HEK293 (cell line): ENCODE results near the gene WFDC12.

Experiments used
- CTCF ChIA-PET: fragments of 350-600 bp; formaldehyde crosslinking; extraction: SDS; loops from one replicate; lab custom pipeline; 2021; ENCODE audit warnings: antibody characterized with exemption; lab: Yijun Ruan, JAX
- POLR2A ChIA-PET: fragments of 300-600 bp; formaldehyde crosslinking; extraction: SDS; loops from one replicate; lab custom pipeline; 2020; ENCODE audit warnings: antibody characterized with exemption, inconsistent platforms; lab: Yijun Ruan, JAX
- H3K27ac ChIP-seq: fragments of 200-500 bp; sonication (Bioruptor generic); 2 replicates; pipeline ENCODE4 v1.5.1; 2014; ENCODE audit warnings: low read depth, low read length, control low read depth, inconsistent platforms; ENCODE audit errors: extremely low read depth
- H3K36me3 ChIP-seq, 2 experiments: fragments of 200-500 bp in 1 of 2; sonication (Bioruptor generic) in 1 of 2; 1 replicate in 1 of 2; 2 replicates in 1 of 2; pipeline ENCODE4 v1.5.1; 2014 to 2017; ENCODE audit warnings: inconsistent platforms in 2 of 2, low read length in 2 of 2; ENCODE audit not compliant: control insufficient read depth in 2 of 2, insufficient read depth in 1 of 2
- H3K4me1 ChIP-seq: fragments of 200-500 bp; sonication (Bioruptor generic); 2 replicates; pipeline ENCODE4 v1.5.1; 2014; ENCODE audit warnings: mild to moderate bottlenecking, low read length, inconsistent platforms; ENCODE audit not compliant: control insufficient read depth, insufficient read depth
- H3K4me3 ChIP-seq: 2 replicates; pipeline ENCODE4 v1.5.1; 2011; ENCODE audit warnings: low read depth, mild to moderate bottlenecking, control low read depth, low read length, moderate library complexity
- H3K9me3 ChIP-seq: fragments of 200-500 bp; sonication (Bioruptor generic); 2 replicates; pipeline ENCODE4 v1.5.1; 2014; ENCODE audit warnings: low read depth, low read length, inconsistent platforms; ENCODE audit not compliant: control insufficient read depth, insufficient read depth
- AEBP2 ChIP-seq: fragments of 450-650 bp; formaldehyde crosslinking; IDR thresholded peaks from 2 replicates; pipeline ENCODE4 v1.5.1; 2016; ENCODE audit warnings: missing biosample characterization, missing genetic modification characterization, borderline replicate concordance
- GLI4 ChIP-seq: fragments of 450-650 bp; formaldehyde crosslinking; IDR thresholded peaks from 2 replicates; pipeline ENCODE4 v1.5.1; 2016; ENCODE audit warnings: missing biosample characterization, missing genetic modification characterization
- GLIS1 ChIP-seq: fragments of 450-650 bp; formaldehyde crosslinking; IDR thresholded peaks from 2 replicates; pipeline ENCODE4 v1.5.1; 2016; ENCODE audit warnings: missing biosample characterization, missing genetic modification characterization
- IKZF3 ChIP-seq: fragments of 450-650 bp; IDR thresholded peaks from 2 replicates; pipeline ENCODE4 v1.5.0; 2018; ENCODE audit warnings: missing biosample characterization, mild to moderate bottlenecking, missing genetic modification characterization, moderate library complexity
- KLF1 ChIP-seq: fragments of 450-650 bp; formaldehyde crosslinking; IDR thresholded peaks from 2 replicates; pipeline ENCODE4 v1.5.1; 2016; ENCODE audit warnings: missing biosample characterization, missing genetic modification characterization
- SALL2 ChIP-seq: fragments of 450-650 bp; formaldehyde crosslinking; IDR thresholded peaks from 2 replicates; pipeline ENCODE4 v1.5.0; 2017; ENCODE audit warnings: missing biosample characterization, mild to moderate bottlenecking, missing genetic modification characterization, borderline replicate concordance
- WT1 ChIP-seq: fragments of 450-650 bp; formaldehyde crosslinking; IDR thresholded peaks from 2 replicates; pipeline ENCODE4 v1.5.1; 2016; ENCODE audit warnings: missing biosample characterization, missing genetic modification characterization
- ZBTB48 ChIP-seq: fragments of 450-650 bp; formaldehyde crosslinking; IDR thresholded peaks from 2 replicates; pipeline ENCODE4 v1.5.1; 2016; ENCODE audit warnings: missing biosample characterization, missing genetic modification characterization
- ZNF146 ChIP-seq: fragments of 450-650 bp; formaldehyde crosslinking; IDR thresholded peaks from 2 replicates; pipeline ENCODE4 v1.5.1; 2016; ENCODE audit warnings: missing biosample characterization, missing genetic modification characterization
- ZNF202 ChIP-seq: fragments of 450-650 bp; formaldehyde crosslinking; IDR thresholded peaks from 2 replicates; pipeline ENCODE4 v1.5.1; 2016; ENCODE audit warnings: missing biosample characterization, missing genetic modification characterization, borderline replicate concordance
- ZNF211 ChIP-seq: fragments of 450-650 bp; formaldehyde crosslinking; IDR thresholded peaks from 2 replicates; pipeline ENCODE4 v1.5.1; 2016; ENCODE audit warnings: low read depth, missing biosample characterization, missing genetic modification characterization
- ZNF266 ChIP-seq: fragments of 450-650 bp; formaldehyde crosslinking; IDR thresholded peaks from 2 replicates; pipeline ENCODE4 v1.5.1; 2016; ENCODE audit warnings: missing biosample characterization, missing genetic modification characterization, low read depth
- ZNF280C ChIP-seq: fragments of 450-650 bp; formaldehyde crosslinking; IDR thresholded peaks from 2 replicates; pipeline ENCODE4 v1.5.1; 2016; ENCODE audit warnings: missing biosample characterization, missing genetic modification characterization
- ZNF654 ChIP-seq: fragments of 450-650 bp; formaldehyde crosslinking; IDR thresholded peaks from 2 replicates; pipeline ENCODE4 v1.5.1; 2016; ENCODE audit warnings: low read depth, missing biosample characterization, missing genetic modification characterization
- ZNF658 ChIP-seq: fragments of 450-650 bp; formaldehyde crosslinking; IDR thresholded peaks from 2 replicates; pipeline ENCODE4; 2016; ENCODE audit warnings: missing biosample characterization, missing genetic modification characterization
- ZNF660 ChIP-seq: fragments of 450-650 bp; IDR thresholded peaks from 2 replicates; pipeline ENCODE4 v1.5.1; 2018; ENCODE audit warnings: missing biosample characterization, mild to moderate bottlenecking, missing genetic modification characterization
- ZNF785 ChIP-seq: fragments of 450-650 bp; formaldehyde crosslinking; IDR thresholded peaks from 2 replicates; pipeline ENCODE4 v1.5.1; 2016; ENCODE audit warnings: missing biosample characterization, missing genetic modification characterization
- TF ChIP-seq, protein P1 (sequence below): fragments of 450-650 bp; formaldehyde crosslinking; IDR thresholded peaks from 2 replicates; pipeline ENCODE4 v1.5.1; 2016; ENCODE audit warnings: missing biosample characterization, missing genetic modification characterization

The WFDC12 gene

GRCh38 chr20:45138561-45139300 lies 14.5 kb upstream of the WFDC12 start (continued):
- peak; percentile 55 for TF ChIP-seq ZNF654
- TF ChIP-seq, all 188 proteins: peak for 4

GRCh38 chr20:45136911-45137310 lies 12.6 kb upstream of the WFDC12 start:
- CTCF ChIA-PET, result interaction anchor here (0.9 to 1.0 kb wide), 2 partner anchors 154 to 157 kb away, joined by 3 to 4 read pairs; no protein-coding TSS in a partner anchor
- no peak for TF ChIP-seq ZNF266
- no peak for TF ChIP-seq ZNF660 (tag by site-specific recombination)
- no peak for TF ChIP-seq ZNF785 (tag by site-specific recombination)
- TF ChIP-seq ZBTB48 (tag by site-specific recombination), result no peak
- no peak for TF ChIP-seq IKZF3 (tag by site-specific recombination)
- no peak for TF ChIP-seq SALL2 (tag by site-specific recombination)
- TF ChIP-seq GLI4, result no peak
- TF ChIP-seq ZNF658 (tag by site-specific recombination), result no peak
- TF ChIP-seq ZNF211 (tag by site-specific recombination), result no peak
- TF ChIP-seq ZNF280C (tag by site-specific recombination), result no peak
- TF ChIP-seq ZNF146 (tag by site-specific recombination), result no peak
- no peak for TF ChIP-seq ZNF202 (tag by site-specific recombination)
- no peak for TF ChIP-seq AEBP2 (tag by site-specific recombination)
- no peak for TF ChIP-seq GLIS1 (tag by site-specific recombination)
- POLR2A ChIA-PET, result no interaction called here
- no peak overlapping the region for H3K27ac ChIP-seq
- H3K9me3 ChIP-seq, result no peaks in the 10 kb centered on the region
- H3K36me3 ChIP-seq, result no peaks in the 10 kb centered on the region
- no peak overlapping the region for H3K4me3 ChIP-seq
- H3K4me1 ChIP-seq, result no peaks in the 10 kb centered on the region

DNA sequence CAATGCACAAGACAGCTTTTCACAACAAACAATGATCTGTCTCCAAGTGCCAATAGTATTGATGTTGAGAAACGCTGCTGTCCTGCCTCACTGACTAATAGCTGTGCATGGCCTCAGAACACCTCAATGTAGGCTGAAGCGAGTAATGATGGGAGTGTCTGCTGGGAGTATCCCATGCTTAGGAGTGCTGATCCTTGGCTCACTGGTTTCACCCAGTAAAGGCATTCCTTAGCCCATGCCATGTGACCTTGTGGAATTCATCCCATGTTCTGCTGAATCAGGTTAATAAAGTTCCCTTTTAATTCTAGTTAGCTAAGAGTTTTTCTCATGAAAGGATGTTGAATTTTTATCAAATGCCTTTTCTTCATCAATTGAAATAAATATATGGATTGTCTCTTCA lies 3.8 kb upstream of the WFDC12 start:
- Histone ChIP-seq H3K9me3 (no peaks in the 10 kb centered on the region), H3K4me1 (no peaks in the 10 kb centered on the region), H3K4me3 (no peak overlapping the region), H3K27ac (no peak overlapping the region), H3K36me3 (no peaks in the 10 kb centered on the region)
- ChIA-PET CTCF (interaction anchor here (0.5 to 0.7 kb wide), 2 partner anchors 88 to 1125 kb away, joined by 3 to 4 read pairs; no protein-coding TSS in a partner anchor), POLR2A (no interaction called here)
- peak; percentile 54; the same call in 1 of the 2 replicates for TF ChIP-seq KLF1
- TF ChIP-seq, protein P1, sequence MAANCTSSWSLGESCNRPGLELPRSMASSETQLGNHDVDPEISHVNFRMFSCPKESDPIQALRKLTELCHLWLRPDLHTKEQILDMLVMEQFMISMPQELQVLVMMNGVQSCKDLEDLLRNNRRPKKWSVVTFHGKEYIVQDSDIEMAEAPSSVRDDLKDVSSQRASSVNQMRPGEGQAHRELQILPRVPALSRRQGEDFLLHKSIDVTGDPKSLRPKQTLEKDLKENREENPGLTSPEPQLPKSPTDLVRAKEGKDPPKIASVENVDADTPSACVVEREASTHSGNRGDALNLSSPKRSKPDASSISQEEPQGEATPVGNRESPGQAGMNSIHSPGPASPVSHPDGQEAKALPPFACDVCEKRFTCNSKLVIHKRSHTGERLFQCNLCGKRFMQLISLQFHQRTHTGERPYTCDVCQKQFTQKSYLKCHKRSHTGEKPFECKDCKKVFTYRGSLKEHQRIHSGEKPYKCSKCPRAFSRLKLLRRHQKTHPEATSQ, result no peak
- 0 out of 2 replicates have a peak, but pooled peaks have one; percentile 33 for TF ChIP-seq WT1 (tag by site-specific recombination)
